Measurements from ENCODE around the gene FBLN1. TPM values are rescaled to one million over a fixed set of nuclear protein-coding genes. Genes with fewer than 3 reads are reported as not detected.
A peak's percentile ranks its signal among the peaks of the same experiment; 100 is the strongest.

FBLN1 gene
- total RNA-seq, 2 donors from 2014 or later, result 92.8 to 354 TPM

DNA sequence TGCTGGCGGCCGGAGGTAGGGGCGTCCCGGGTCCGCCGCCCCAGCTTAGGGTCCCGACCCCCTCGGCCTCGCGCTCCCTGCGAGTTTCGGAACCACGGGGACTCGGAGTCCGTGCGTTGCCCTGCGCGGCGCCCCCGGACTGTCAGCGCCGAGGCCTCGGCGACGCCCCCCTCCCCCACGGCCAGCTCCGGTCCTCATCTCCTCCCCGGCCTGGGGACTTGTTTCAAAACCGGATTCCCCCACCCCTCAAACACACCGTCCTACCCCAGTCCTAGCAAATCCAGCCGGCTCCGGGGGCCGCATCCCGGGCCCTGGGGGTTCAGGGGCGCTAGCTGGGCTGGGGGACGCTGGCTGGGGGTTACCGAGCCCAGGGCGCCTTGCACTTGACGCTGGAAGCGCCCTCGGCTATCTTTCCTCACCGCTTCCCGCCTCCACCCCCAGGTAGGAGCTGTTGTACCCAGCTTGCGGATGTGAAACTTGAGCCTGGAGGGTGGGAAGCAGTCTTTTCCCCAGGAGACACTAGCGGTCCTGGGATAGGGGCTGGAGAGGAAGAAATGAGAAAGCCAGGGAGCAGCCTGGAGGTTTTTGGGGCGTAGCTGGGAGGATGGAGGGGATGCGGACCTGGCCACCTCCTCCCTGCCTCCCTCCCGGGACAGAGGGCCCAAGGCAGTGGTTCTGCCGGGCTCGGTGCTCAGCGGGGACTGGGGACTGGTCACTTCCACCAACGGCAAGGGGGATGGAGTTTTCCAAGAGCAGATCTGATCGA, 550 bp downstream of the FBLN1 start:
- no peaks in the 10 kb centered on the region for H3K9me3 ChIP-seq
- H3K27ac ChIP-seq, result peak overlapping the region; percentile 66 to 76
- TF ChIP-seq, protein P1, sequence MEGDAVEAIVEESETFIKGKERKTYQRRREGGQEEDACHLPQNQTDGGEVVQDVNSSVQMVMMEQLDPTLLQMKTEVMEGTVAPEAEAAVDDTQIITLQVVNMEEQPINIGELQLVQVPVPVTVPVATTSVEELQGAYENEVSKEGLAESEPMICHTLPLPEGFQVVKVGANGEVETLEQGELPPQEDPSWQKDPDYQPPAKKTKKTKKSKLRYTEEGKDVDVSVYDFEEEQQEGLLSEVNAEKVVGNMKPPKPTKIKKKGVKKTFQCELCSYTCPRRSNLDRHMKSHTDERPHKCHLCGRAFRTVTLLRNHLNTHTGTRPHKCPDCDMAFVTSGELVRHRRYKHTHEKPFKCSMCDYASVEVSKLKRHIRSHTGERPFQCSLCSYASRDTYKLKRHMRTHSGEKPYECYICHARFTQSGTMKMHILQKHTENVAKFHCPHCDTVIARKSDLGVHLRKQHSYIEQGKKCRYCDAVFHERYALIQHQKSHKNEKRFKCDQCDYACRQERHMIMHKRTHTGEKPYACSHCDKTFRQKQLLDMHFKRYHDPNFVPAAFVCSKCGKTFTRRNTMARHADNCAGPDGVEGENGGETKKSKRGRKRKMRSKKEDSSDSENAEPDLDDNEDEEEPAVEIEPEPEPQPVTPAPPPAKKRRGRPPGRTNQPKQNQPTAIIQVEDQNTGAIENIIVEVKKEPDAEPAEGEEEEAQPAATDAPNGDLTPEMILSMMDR (IDR thresholded peaks at IDR 0.05), result no peak
- no peak for DNase-seq (ENCODE audit: low spot score)
- peaks cover 0 to 31% of the 10 kb centered on the region in 2 donors for H3K4me1 ChIP-seq
- H3K4me3 ChIP-seq, result peak overlapping the region; percentile 54 to 58
- no peaks in the 10 kb centered on the region for H3K36me3 ChIP-seq
- H3K27me3 ChIP-seq, result no peaks in the 10 kb centered on the region

DNA sequence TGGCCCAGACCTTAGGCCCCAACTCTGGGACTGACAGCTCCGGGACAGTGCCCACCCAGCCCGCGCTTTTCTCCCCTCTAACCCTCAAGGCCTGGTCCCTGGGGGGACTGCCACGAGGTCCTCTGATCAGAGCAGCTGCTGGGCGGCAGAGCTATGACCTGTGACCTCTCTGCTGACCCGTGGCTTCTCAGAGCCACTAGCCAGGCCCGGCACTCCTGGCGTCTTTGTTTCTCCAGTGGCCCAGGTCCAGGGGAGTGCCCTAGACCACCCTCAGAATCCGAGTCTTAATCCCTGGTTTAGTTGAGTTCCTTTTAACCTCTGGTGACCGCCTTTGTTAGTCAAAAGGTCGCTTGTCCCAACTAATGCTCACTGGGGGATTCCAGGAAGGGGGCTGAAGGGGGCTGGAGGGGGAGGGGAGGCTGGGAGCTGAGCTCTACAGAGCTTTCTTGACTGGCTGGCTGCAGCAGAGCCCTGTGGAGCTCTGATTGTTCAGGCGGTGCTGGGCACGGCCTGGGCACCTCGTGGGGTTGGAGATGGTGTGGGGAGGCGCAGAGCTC, 1.2 kb downstream of the FBLN1 start:
- H3K27ac ChIP-seq, result peak overlapping the region; percentile 66 to 76
- DNase-seq (ENCODE audit: low spot score), result no peak
- TF ChIP-seq, protein P1 (IDR thresholded peaks at IDR 0.05), result no peak

DNA sequence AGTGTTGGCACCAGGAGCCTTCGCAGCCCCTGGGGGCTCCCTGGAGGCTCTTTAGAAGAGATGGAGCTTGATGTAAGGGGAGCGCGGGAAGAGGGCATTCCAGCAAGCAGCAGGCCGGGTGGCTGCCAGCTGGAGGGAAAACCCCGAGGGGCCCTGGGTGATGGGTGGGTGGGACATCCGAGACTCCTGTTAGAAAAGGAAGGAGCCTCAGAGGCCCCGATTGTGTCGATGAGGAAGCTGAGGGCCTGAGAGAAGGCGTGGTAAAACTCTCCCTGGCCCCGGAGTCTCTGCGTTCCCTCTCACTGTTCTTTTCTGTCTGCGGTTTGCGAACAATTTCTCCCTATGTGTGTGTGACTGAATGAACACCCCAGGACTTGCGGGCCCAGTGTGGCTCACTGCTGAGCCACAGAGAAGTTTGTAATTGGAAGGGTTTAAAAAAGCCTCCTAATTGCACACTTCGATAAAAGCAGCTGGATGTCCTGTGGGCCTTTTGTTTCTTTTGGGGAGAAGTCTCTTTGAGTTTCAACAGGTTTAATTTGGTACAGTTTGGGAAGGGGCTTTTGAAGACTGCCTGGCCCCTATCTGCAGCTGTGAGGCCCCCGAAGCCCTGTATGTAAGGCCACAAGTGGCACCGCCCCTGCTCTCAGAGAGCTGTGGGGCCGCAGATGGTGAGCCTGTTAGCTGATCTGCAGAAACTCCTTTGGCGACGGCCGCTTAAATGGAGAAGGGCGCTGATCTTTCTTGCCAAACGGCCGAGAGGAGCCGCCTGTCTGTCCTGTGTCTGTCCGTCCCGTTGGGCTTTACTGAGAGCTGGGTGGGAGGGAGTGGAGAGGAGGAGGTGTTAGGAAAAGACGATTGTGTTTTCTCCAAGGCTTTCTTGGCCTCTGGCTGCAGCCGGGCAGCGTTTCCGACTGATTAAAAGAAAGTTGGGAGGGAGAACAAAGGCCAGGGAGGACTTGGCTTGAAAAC, 2.0 kb downstream of the FBLN1 start:
- DNase-seq (ENCODE audit: low spot score), result no peak
- H3K9me3 ChIP-seq, result no peaks in the 10 kb centered on the region
- TF ChIP-seq, protein P1 (IDR thresholded peaks at IDR 0.05), result no peak
- no peaks in the 10 kb centered on the region for H3K27me3 ChIP-seq
- H3K36me3 ChIP-seq, result no peaks in the 10 kb centered on the region
- H3K27ac ChIP-seq, result peak overlapping the region; percentile 66 to 76
- peaks cover 0 to 33% of the 10 kb centered on the region in 2 donors for H3K4me1 ChIP-seq
- peak overlapping the region; percentile 54 to 58 for H3K4me3 ChIP-seq

More for the DNA sequence above, 1.2 kb downstream of the FBLN1 start:
- H3K4me1 ChIP-seq, result peaks cover 0 to 30% of the 10 kb centered on the region in 2 donors
- no peaks in the 10 kb centered on the region for H3K9me3 ChIP-seq
- H3K36me3 ChIP-seq, result no peaks in the 10 kb centered on the region
- H3K4me3 ChIP-seq, result peak overlapping the region; percentile 54 to 58
- no peaks in the 10 kb centered on the region for H3K27me3 ChIP-seq

DNA sequence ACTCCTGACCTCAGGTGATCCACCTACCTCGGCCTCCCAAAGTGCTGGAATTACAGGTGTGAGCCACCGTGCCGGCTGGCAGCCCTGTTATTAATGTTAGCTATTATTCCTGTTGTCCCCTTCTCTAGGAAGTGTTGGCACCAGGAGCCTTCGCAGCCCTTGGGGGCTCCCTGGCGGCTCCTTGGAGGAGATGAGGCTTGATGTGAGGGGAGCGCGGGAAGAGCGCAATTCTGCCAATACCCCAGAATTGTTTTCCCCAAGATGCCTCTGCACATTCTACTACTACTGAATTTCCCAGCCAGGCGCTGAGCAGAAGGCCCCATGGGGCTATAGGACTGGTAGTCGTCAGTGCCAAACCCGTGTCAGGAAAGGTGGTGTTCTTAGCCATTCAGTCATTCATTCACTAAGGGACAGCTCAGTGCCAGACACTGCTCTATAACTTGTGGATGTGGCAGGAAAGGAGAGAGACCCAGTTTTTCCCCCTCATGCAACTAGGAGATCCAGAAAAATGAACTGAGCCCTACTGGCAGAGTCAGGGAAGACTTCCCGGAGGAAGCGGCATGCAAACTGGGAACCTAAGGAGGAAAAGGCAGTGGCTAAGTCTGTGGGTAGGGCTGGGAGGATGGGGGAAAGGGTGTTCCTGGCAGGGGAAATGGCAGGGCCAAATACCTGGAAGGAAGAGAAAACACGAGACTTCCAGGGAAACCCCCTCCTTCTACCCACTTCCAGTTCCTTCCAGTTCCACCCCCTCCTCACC, 3.5 kb downstream of the FBLN1 start:
- H3K36me3 ChIP-seq, result no peaks in the 10 kb centered on the region
- H3K4me3 ChIP-seq, result peak overlapping the region in 1 of 2 donors; percentile 58
- H3K9me3 ChIP-seq, result no peaks in the 10 kb centered on the region
- peak overlapping the region in 1 of 2 donors; percentile 19 for H3K27ac ChIP-seq
- TF ChIP-seq, protein P1 (IDR thresholded peaks at IDR 0.05), result no peak
- peaks cover 0 to 39% of the 10 kb centered on the region in 2 donors for H3K4me1 ChIP-seq
- no peak for DNase-seq (ENCODE audit: low spot score)
- no peaks in the 10 kb centered on the region for H3K27me3 ChIP-seq

DNA sequence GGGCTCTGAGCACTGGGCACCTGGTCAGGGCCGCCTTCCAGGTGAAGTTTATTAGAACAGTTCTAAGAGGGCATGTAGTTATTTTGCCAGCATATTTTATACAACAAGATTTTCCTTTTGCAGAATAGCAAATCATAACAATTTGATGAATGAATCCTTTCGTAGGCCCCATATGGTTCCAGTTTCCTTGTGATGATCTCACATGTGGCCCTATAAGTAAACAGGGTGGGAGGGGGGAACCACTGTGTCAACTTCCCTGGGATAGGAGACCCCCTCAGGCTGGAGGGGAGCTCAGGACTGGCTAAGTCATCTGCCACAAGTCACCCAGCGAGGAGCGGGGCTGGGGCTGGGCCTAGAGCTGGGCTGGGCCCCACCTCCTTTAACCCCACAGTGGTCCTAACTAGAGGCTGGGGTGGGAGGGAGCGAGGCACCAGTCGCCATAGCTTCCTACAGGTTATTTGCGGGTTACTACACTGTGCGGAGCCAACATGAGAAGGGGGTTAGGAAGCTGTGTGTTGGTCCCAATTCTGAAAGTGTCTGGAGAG, 4.2 kb downstream of the FBLN1 start:
- Histone ChIP-seq H3K4me1 (peaks cover 0 to 43% of the 10 kb centered on the region in 2 donors), H3K36me3 (no peaks in the 10 kb centered on the region), H3K9me3 (no peaks in the 10 kb centered on the region), H3K27ac (no peak overlapping the region), H3K27me3 (no peaks in the 10 kb centered on the region), H3K4me3 (no peak overlapping the region)
- TF ChIP-seq, protein P1 (IDR thresholded peaks at IDR 0.05), result no peak
- DNase-seq (ENCODE audit: low spot score), result no peak

All from right atrium auricular region (tissue), 2 donors.